ENCODE measurements around the gene MESP2.

MESP2 gene

GRCh38 chr15:89732451-89733172, 43.5 kb upstream of the MESP2 start:
- H3K27me3 ChIP-seq (ENCODE audit: insufficient read depth, low read length, poor library complexity, severe bottlenecking) = no peaks in the 10 kb centered on the region
- no peak for TF ChIP-seq CTCF (conservative IDR thresholded peaks at IDR 0.05; ENCODE audit: low read length)
- TF ChIP-seq EZH2phosphoT487 (IDR thresholded peaks at IDR 0.05; ENCODE audit: borderline replicate concordance) = no peak
- no peak overlapping the region for H2AFZ ChIP-seq (ENCODE audit: low read length)

GRCh38 chr15:89735773-89736172, 40.4 kb upstream of the MESP2 start:
- Histone ChIP-seq H3K9ac (ENCODE audit: low read depth, low read length, poor library complexity, severe bottlenecking) (no peak overlapping the region), H4K20me1 (ENCODE audit: insufficient read depth, low read length, poor library complexity, severe bottlenecking) (no peaks in the 10 kb centered on the region), H3K9me3 (ENCODE audit: insufficient read depth, low read depth, low read length) (no peaks in the 10 kb centered on the region), H3K27me3 (ENCODE audit: insufficient read depth, low read length, poor library complexity, severe bottlenecking) (no peaks in the 10 kb centered on the region), H3F3A (ENCODE audit: low read depth) (no peaks in the 10 kb centered on the region), H3K36me3 (ENCODE audit: insufficient read depth, low read length) (no peaks in the 10 kb centered on the region), H3K4me3 (ENCODE audit: low read length, poor library complexity, severe bottlenecking) (no peak overlapping the region), H3K79me2 (ENCODE audit: insufficient read depth, low read length) (no peaks in the 10 kb centered on the region), H3K4me2 (ENCODE audit: low read depth, low read length, poor library complexity, severe bottlenecking) (no peak overlapping the region), H3K4me1 (ENCODE audit: insufficient read depth, low read length, poor library complexity, severe bottlenecking) (no peaks in the 10 kb centered on the region), H3K9me2 (replicated peaks; ENCODE audit: low read depth, low read length) (no peaks in the 10 kb centered on the region), H2AFZ (ENCODE audit: low read length) (no peak overlapping the region)
- TF ChIP-seq CTCF (conservative IDR thresholded peaks at IDR 0.05; ENCODE audit: low read length) (no peak), EZH2phosphoT487 (IDR thresholded peaks at IDR 0.05; ENCODE audit: borderline replicate concordance) (no peak)

More at GRCh38 chr15:89732451-89733172, 43.5 kb upstream of the MESP2 start:
- Histone ChIP-seq H4K20me1 (ENCODE audit: insufficient read depth, low read length, poor library complexity, severe bottlenecking) (no peaks in the 10 kb centered on the region), H3K4me1 (ENCODE audit: insufficient read depth, low read length, poor library complexity, severe bottlenecking) (no peaks in the 10 kb centered on the region), H3K4me2 (ENCODE audit: low read depth, low read length, poor library complexity, severe bottlenecking) (no peak overlapping the region), H3K9me3 (ENCODE audit: insufficient read depth, low read depth, low read length) (no peaks in the 10 kb centered on the region), H3K9ac (ENCODE audit: low read depth, low read length, poor library complexity, severe bottlenecking) (no peak overlapping the region), H3K79me2 (ENCODE audit: insufficient read depth, low read length) (no peaks in the 10 kb centered on the region), H3K4me3 (ENCODE audit: low read length, poor library complexity, severe bottlenecking) (no peak overlapping the region), H3K9me2 (replicated peaks; ENCODE audit: low read depth, low read length) (no peaks in the 10 kb centered on the region), H3K36me3 (ENCODE audit: insufficient read depth, low read length) (no peaks in the 10 kb centered on the region), H3F3A (ENCODE audit: low read depth) (no peaks in the 10 kb centered on the region)

GRCh38 chr15:89740137-89740536, 36.0 kb upstream of the MESP2 start:
- Histone ChIP-seq H3K36me3 (ENCODE audit: insufficient read depth, low read length) (no peaks in the 10 kb centered on the region), H3K4me3 (ENCODE audit: low read length, poor library complexity, severe bottlenecking) (peak overlapping the region; percentile 59), H3K27me3 (ENCODE audit: insufficient read depth, low read length, poor library complexity, severe bottlenecking) (no peaks in the 10 kb centered on the region), H3K79me2 (ENCODE audit: insufficient read depth, low read length) (no peaks in the 10 kb centered on the region), H3F3A (ENCODE audit: low read depth) (no peaks in the 10 kb centered on the region), H2AFZ (ENCODE audit: low read length) (peak overlapping the region; percentile 100), H3K9ac (ENCODE audit: low read depth, low read length, poor library complexity, severe bottlenecking) (peak overlapping the region; percentile 53), H3K4me2 (ENCODE audit: low read depth, low read length, poor library complexity, severe bottlenecking) (peak overlapping the region; percentile 70), H3K9me2 (replicated peaks; ENCODE audit: low read depth, low read length) (no peaks in the 10 kb centered on the region), H4K20me1 (ENCODE audit: insufficient read depth, low read length, poor library complexity, severe bottlenecking) (no peaks in the 10 kb centered on the region), H3K4me1 (ENCODE audit: insufficient read depth, low read length, poor library complexity, severe bottlenecking) (no peaks in the 10 kb centered on the region), H3K9me3 (ENCODE audit: insufficient read depth, low read depth, low read length) (no peaks in the 10 kb centered on the region)
- TF ChIP-seq EZH2phosphoT487 (IDR thresholded peaks at IDR 0.05; ENCODE audit: borderline replicate concordance) = no peak
- TF ChIP-seq CTCF (conservative IDR thresholded peaks at IDR 0.05; ENCODE audit: low read length) = peak; percentile 88
